Ishikawa (cell line): ENCODE results near the gene BHMT2.
A peak's percentile ranks its signal among the peaks of the same experiment; 100 is the strongest.

Experiments
- CEBPB ChIP-seq: IDR thresholded peaks from 2 replicates; pipeline ENCODE4 v1.6.1; 2012
- CREB1 ChIP-seq: IDR thresholded peaks from 2 replicates; pipeline ENCODE4 v1.6.1; 2012; ENCODE audit warnings: low read depth
- EGR1 ChIP-seq: IDR thresholded peaks from 2 replicates; pipeline ENCODE4 v1.6.1; 2012
- EP300 ChIP-seq: IDR thresholded peaks from 2 replicates; pipeline ENCODE4 v1.6.1; 2012; ENCODE audit warnings: borderline replicate concordance
- FOXM1 ChIP-seq: IDR thresholded peaks from 2 replicates; pipeline ENCODE4 v1.6.1; 2012; ENCODE audit warnings: low read depth, borderline replicate concordance
- MAX ChIP-seq: IDR thresholded peaks from 2 replicates; pipeline ENCODE4 v1.6.1; 2012
- NFIC ChIP-seq: IDR thresholded peaks from 2 replicates; pipeline ENCODE4 v1.6.1; 2012
- RAD21 ChIP-seq: IDR thresholded peaks from 2 replicates; pipeline ENCODE4 v1.6.1; 2012; ENCODE audit warnings: low read depth
- REST ChIP-seq: IDR thresholded peaks from 2 replicates; pipeline ENCODE4 v1.6.1; 2012; ENCODE audit warnings: low read depth, mild to moderate bottlenecking
- TAF1 ChIP-seq: IDR thresholded peaks from 2 replicates; pipeline ENCODE4 v1.6.1; 2012; ENCODE audit warnings: low read depth, mild to moderate bottlenecking
- TCF12 ChIP-seq: IDR thresholded peaks from 2 replicates; pipeline ENCODE4 v1.6.1; 2012; ENCODE audit warnings: low read depth
- TEAD4 ChIP-seq: IDR thresholded peaks from 2 replicates; pipeline ENCODE4 v1.6.1; 2012
- USF1 ChIP-seq: IDR thresholded peaks from 2 replicates; pipeline ENCODE4 v1.6.1; 2012
- YY1 ChIP-seq: IDR thresholded peaks from 2 replicates; pipeline ENCODE4 v1.6.1; 2012; ENCODE audit warnings: low read depth
- ZBTB7A ChIP-seq: IDR thresholded peaks from 2 replicates; pipeline ENCODE4 v1.6.1; 2012; ENCODE audit warnings: low read depth

Gene BHMT2

GRCh38 chr5:79124607-79125006 lies 55.0 kb downstream of the BHMT2 start:
- no peak for TF ChIP-seq MAX

- TF ChIP-seq TEAD4 (no peak), RAD21 (no peak)
These were observed 61.2 kb downstream of the BHMT2 start for GRCh38 chr5:79130781-79131180.

- TF ChIP-seq RAD21 (peak; percentile 56), NFIC (no peak)
These were observed 63.6 kb downstream of the BHMT2 start for GRCh38 chr5:79133121-79133656.

- peak; percentile 83 for TF ChIP-seq RAD21
- TF ChIP-seq FOXM1 = no peak
These were observed 64.3 kb downstream of the BHMT2 start for GRCh38 chr5:79133657-79134451.

GRCh38 chr5:79135790-79136553 lies 66.4 kb downstream of the BHMT2 start:
- no peak for TF ChIP-seq TCF12
- no peak for TF ChIP-seq MAX
- no peak for TF ChIP-seq CREB1
- no peak for TF ChIP-seq TEAD4
- TF ChIP-seq REST = no peak
- TF ChIP-seq EP300 = no peak
- TF ChIP-seq CEBPB = no peak
- TF ChIP-seq TAF1 = no peak
- no peak for TF ChIP-seq ZBTB7A
- no peak for TF ChIP-seq USF1
- TF ChIP-seq EGR1 = no peak
- no peak for TF ChIP-seq RAD21
- no peak for TF ChIP-seq YY1
- no peak for TF ChIP-seq FOXM1
- TF ChIP-seq NFIC = no peak

GRCh38 chr5:79136618-79137017 lies 67.1 kb downstream of the BHMT2 start:
- TF ChIP-seq TEAD4 (no peak), YY1 (no peak), TCF12 (no peak), ZBTB7A (no peak), TAF1 (no peak), MAX (no peak), EGR1 (no peak)
